ENCODE results near the gene LPCAT1.
"Not testable (repeated sequence)": the region's sequence is repeated elsewhere in the genome, so short reads cannot be mapped to it uniquely, and the experiment has no call there.

LPCAT1 gene

GRCh38 chr5:1540831-1541701, 17.3 kb upstream of the LPCAT1 start:
- DNase-seq (ENCODE audit: low spot score): no peak

- peak; percentile 26 for DNase-seq (ENCODE audit: low spot score)
These were observed 16.4 kb upstream of the LPCAT1 start for GRCh38 chr5:1540166-1540565.

DNA sequence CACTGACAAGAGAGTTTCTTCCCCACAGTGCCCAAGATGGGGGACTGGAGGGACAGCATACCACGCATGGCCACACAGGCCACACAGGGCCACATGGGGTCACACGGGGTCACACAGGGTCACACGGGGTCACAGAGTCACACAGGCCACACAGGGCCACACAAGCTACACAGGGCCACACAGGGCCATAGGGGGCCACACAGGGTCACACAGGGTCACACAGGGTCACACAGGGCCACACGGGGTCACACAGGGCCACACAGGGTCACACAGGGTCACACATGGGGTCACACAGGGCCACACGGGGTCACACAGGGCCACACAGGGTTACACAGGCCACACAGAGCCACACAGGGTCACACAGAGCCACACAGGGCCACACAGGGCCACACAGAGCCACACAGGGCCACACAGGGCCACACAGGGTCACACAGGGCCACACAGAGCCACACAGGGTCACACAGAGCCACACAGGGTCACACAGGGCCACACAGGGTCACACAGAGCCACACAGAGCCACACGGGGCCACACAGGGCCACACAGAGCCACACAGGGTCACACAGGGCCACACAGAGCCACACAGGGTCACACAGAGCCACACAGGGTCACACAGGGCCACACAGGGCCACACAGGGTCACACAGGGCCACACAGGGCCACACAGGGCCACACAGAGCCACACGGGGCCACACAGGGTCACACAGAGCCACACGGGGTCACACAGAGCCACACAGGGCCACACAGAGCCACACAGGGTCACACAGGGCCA, 15.8 kb upstream of the LPCAT1 start:
- not testable (repeated sequence) for DNase-seq (ENCODE audit: low spot score)

- no peak for DNase-seq (ENCODE audit: low spot score)
These were observed 15.1 kb upstream of the LPCAT1 start for GRCh38 chr5:1538741-1539392.

GRCh38 chr5:1538276-1538675, 14.5 kb upstream of the LPCAT1 start:
- no peak for DNase-seq (ENCODE audit: low spot score)

DNA sequence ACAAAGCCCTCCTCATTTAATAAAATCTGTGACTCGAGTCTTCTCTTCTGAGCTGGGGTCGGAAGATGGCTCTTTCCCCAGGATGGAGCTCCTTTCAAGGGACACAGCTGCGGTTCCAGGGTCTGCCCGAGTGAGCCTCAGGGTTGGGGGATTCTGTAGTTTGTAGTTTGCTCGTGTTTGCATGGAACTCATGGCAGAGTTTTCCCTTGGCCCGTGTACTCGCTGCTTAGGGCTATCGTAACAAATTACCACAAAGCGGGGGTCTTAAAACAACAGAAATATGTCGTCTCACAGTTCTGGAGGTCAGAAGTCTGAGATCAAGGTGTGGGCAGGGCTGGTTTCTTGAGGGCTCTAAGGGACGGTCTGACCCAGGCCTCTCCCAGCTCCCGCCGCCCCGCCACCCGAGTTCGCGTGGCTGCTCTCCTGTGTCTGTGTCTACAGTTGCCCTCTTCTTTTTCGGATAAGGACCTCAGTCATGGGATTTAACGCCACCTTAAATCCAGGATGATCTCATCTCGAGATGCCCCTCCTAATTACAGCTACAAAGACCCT, 13.9 kb upstream of the LPCAT1 start:
- no peak for DNase-seq (ENCODE audit: low spot score)

DNA sequence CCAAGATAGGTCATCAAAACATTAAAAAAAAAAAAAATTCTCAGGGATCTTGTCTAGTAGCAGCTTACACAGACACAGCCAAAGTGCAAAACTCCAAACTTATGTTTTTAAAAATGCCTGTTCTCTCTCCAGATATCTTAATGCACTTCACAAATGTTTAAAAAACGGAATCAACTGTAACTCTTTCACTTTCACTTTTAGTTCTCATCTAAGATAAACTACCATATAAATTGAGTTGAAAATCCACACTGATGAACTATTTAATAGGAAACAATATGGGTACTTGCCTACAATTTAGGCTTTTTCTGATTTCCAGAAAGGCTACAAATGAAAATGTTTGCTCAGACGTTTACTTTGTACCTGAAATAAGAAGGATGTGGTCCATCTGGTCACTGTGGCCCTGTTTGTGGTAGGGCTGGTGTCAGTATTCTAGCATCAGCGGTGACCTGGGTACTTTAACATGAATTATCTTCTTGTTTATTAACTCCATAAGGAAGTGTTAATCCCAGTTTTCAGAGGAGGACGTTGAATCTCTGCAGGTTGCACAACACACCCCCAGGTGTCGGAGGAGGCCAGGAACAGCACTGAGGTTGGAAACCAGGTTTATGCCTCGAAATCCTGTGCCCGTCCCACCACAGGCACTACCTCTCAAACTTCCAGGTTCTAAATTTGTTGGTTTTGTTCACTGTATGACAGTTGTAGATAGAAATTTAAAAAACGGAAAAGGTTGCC, 13.3 kb upstream of the LPCAT1 start:
- no peak for DNase-seq (ENCODE audit: low spot score)

DNA sequence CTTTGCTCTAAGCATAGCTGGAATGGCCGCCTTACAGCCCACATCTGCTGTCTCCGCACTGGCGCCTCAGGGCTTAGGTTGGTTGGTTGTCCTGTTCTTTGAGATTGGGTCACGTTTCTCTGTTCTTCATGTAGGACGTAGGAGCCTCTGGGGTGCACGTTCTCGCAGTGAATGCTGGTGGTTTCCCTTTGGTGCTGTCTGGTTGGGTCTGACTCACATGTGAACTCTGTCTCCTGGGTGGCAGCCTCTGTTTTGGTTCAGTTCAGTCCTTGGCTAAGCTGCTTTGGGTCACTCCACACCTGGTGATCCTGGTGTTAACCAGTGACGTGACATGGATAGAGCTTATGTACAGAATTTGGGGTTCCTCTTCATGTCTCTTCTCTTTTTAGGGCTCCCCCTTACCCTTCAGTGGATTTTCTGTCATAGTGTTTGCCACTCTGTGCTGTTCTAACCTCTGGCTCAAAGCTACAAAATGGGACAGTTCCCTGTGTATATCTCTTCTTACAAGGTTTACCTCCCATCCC, 12.6 kb upstream of the LPCAT1 start:
- peak; percentile 81 for DNase-seq (ENCODE audit: low spot score)

- DNase-seq (ENCODE audit: low spot score): peak; percentile 31
These were observed 11.9 kb upstream of the LPCAT1 start for GRCh38 chr5:1535646-1536045.

DNA sequence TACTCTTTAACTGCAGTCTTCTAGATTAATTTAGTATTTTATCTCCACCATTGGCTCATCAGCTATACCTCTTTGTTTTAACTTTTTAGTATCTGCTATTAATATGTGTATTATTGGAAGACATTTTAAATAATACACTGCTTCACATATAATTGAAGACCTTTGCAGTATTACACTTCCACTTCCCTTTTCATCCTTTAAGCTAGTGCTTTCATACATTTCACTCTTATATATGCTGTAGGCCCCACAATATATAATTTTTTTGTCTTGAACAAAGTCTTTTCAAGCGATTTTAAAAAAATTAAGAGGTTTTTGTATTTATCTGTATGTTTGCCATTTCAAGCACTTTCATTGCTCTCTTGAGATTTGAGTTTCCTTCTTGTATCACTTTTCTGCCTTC, 8.6 kb upstream of the LPCAT1 start:
- DNase-seq (ENCODE audit: low spot score): no peak

DNA sequence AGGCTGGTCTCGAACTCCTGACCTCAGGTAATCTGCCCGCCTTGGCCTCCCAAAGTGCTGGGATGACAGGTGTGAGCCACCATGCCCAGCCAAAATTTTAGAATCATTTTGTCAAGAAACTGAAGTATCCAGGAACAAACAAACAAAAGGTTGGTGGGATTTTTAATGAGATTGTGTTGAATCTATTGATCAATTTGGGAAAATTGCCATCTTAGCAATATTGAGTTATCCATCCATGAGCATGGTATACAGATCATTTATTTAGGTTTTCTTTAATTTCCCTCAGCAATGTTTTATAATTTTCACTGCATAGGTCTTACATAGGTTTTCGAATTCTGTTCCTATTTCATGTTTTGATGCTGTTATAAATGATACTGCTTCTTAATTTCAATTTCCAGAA, 5.7 kb upstream of the LPCAT1 start:
- DNase-seq (ENCODE audit: low spot score): no peak

GRCh38 chr5:1527533-1528205, 3.9 kb upstream of the LPCAT1 start:
- no peak for DNase-seq (ENCODE audit: low spot score)

DNA sequence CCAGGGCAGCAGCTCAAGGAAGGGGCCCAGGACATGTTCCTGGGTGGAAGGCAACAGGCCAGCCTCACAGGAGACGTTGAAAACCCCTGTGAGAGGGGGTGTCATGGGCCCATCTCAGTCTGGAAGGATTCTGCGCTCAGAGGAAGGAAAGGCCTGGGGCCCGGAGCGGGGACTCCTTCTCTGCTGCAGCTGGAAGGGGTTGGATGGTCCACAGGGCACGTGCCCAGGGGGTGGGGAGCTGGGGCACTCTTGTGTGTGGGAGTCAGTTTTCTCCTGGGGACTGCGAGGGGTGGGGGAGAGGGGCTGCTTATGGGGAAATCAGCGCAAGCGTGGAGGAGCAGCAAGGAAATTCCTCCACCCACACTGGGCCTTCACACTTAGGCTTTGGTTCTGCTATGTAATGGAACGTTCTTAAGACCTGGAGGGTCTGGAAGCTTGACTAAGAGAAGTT, 2.9 kb upstream of the LPCAT1 start:
- no peak for DNase-seq (ENCODE audit: low spot score)

- DNase-seq (ENCODE audit: low spot score): no peak
These were observed 2.5 kb upstream of the LPCAT1 start for GRCh38 chr5:1526190-1526631.

- DNase-seq (ENCODE audit: low spot score): no peak
These were observed 1.9 kb upstream of the LPCAT1 start for GRCh38 chr5:1525624-1526189.

DNA sequence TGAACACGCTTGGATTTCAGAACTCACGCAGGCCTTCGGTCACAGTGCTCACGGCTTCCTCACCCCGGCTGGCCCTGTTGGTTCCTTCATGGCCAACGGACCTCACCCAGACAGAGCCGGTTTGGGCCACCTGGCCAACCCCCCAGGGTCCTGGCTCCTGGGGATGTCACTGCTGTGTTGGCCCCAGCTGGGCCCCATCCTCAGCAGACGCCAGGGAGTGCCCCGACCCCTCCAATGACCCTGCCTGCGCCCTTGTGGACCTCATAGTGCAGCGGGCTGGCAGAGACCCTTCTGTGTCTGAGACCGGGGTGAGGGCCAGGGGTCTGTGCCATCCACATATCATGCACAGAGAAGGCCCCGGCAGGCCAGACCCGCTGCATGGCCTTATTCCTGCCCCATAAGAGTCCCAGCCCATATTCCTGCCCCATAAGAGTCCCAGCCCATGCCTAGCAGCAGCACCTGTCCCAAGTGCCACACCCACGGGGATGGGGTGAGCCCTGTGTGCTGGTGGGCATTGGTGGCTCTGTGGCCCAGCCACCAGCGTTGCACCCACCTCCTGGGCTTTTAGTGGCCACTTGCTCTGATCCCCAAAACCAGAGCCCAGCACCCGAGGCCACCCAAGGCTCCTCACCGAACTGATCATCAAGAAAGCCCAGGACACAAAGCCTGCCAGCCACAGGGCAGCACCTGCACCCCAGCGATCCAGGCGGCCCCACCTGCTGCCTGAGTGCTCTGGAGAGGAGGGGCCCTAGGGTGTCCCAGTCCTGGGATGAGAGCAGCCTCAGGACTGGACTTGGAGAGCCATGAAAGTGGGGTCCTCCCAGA, 1.3 kb upstream of the LPCAT1 start:
- no peak for DNase-seq (ENCODE audit: low spot score)

- no peak for DNase-seq (ENCODE audit: low spot score)
These were observed 680 bp upstream of the LPCAT1 start for GRCh38 chr5:1524481-1524798.

DNA sequence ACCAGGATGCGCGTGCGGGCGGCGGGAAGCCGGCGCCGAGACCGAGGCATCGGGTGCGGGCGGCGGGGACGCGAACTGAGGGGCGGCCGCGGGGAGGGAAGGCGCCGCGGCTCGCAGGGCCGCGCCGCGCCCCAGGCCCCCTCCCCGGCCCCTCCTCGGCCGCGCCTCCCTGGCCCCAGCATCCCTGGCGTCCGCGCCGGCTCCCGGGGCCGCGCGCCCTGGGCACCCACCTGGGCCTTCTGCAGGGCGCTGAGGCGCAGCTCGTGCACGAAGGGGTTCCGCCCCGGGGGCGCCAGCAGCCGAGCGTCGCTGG, 324 bp downstream of the LPCAT1 start:
- DNase-seq (ENCODE audit: low spot score): no peak

- DNase-seq (ENCODE audit: low spot score): no peak
These were observed 920 bp downstream of the LPCAT1 start for GRCh38 chr5:1522601-1523479.
